Activated T-cell treated with anti-CD3 and anti-CD28 coated beads for 1 hour (primary cell): Measurements from ENCODE around the gene BCR.
"Not testable (repeated sequence)": the region's sequence is repeated elsewhere in the genome, so short reads cannot be mapped to it uniquely, and the experiment has no call there.

Source experiments
- DNase-seq: peaks from one replicate; pipeline ENCODE4 v3.0.0-alpha.2; 2020; ENCODE audit warnings: low read depth

Gene BCR

DNA sequence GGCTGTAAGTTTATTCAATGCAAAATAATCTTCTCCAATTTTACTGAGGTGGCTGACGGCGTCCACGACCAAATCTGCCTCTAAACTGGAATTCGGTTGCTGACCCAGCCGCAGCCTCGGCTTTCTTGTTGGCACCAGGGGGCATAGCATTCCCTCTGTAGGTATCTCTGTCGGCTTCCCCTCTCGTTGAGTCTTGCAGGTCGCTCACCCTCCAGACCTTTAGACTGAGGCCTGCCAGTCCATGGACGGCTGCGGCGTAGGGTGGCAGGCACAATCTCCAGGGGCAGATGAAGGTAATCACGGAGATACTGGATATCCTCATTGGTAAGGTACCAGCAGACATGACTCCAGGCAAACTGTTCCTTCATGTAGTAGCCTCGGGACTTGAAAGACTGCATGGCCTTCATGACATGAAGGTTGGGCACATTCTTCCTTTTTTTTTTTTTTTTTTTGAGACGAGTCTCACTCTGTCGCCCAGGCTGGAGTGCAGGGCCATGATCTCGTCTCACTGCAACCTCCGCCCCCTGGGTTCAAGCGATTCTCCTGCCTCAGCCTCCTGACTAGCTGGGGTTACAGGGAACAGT is 142.3 kb downstream of the BCR start:
- DNase-seq, result not testable (repeated sequence)

- not testable (repeated sequence) for DNase-seq
These were observed 143.8 kb downstream of the BCR start for GRCh38 chr22:23323960-23324688.

DNA sequence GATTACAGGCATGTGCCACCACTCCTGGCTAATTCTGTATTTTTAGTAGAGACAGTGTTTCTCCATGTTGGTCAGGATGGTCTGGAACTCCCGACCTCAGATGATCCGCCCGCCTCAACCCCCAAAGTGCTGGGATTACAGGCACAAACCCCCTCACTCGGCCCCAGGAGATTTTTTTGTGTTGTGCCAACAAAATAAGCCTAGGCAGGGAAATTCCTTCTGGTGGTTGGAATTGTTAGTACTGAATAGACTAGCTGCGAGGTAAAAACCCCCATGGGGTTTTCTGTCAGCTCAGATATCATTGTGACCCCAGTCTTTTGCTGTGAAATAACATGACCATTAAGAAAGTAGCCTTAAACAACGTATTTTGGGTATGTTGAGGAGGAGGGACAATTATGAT is 144.9 kb downstream of the BCR start:
- DNase-seq, result no peak

GRCh38 chr22:23333822-23334221 is 153.5 kb downstream of the BCR start:
- not testable (repeated sequence) for DNase-seq

- DNase-seq, result not testable (repeated sequence)
These were observed 157.4 kb downstream of the BCR start for GRCh38 chr22:23337672-23338071.

GRCh38 chr22:23341942-23342695 is 161.8 kb downstream of the BCR start:
- not testable (repeated sequence) for DNase-seq

DNA sequence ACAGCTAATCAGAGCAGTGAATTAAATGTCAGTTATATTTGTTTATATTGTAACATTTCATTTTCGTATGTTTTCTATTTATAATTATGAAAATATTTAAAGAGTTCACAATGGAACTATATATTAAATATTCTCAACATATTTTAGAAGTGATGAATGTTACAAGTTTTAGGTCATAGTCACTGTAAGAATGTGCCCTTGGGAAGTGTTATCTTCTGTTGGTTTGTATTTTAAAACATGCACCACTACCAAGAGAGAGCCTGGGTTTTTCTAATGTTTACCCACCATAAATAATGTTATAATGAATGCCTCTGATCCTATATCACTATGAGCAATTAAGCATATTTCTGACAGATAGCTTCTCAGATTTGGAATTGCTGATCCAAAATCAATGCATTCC is 171.0 kb downstream of the BCR start:
- DNase-seq, result no peak

DNA sequence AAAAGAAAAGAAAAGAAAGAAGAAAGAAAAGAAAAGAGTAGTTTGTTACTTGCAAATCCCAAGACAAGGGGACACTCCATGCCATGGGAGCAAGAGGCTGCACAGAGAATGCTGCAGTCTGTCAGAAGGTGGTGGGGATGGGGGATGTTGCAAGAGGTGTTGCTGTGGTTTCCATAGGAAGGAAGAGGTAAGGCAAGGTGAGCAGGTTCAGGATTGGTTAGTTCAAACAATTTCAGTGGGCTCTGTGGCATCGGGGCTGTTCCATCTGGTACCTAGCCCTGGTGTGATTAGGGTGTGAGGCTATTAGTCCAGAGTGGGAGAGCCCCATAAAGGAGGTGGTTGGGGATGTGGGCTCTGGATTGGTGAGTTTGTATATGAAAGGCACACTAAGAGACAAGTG is 172.7 kb downstream of the BCR start:
- no peak for DNase-seq

GRCh38 chr22:23353696-23354095 is 173.4 kb downstream of the BCR start:
- no peak for DNase-seq

DNA sequence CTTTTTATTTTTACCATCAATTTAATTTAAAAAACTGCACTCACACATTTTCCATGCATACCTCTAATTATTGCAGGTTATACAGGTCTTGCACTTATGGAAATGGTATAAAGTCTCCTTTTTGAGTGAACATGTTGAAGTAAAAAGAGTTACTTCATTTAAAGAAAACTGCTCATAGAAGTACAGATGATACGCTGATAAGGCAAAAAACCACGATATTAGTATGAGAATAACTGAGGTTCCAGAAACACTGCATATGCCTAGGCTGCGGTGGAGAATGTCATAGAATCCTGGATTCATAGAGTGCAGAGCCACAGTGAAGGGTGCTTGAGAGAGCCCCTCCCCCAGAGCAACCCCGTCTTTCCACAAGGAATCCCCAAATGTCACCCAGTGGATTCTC is 175.8 kb downstream of the BCR start:
- no peak for DNase-seq

DNA sequence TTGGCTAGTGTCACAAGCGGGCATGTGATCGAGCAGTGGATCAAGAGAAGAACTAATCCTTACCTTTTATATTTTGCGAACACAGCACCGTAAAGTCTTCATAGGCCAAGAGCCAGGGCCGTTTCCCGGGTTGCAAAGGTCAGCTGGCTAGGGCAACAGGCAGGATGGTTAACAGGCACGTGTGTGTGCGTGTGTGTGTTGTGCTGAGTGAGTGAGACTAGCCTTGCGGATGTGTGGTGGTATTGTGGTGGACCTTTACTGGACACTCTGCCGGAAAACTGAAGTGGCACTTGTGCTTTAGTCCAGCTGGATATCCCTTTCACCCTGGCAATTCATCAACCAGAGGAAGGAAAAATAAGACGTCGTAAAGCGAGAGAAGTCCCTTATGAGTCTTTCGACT is 176.7 kb downstream of the BCR start:
- DNase-seq, result no peak

GRCh38 chr22:23359583-23360123 is 179.3 kb downstream of the BCR start:
- no peak for DNase-seq

- DNase-seq, result no peak
These were observed 181.4 kb downstream of the BCR start for GRCh38 chr22:23361676-23362075.

- DNase-seq, result no peak
These were observed 183.4 kb downstream of the BCR start for GRCh38 chr22:23363683-23364082.

- DNase-seq, result no peak
These were observed 184.1 kb downstream of the BCR start for GRCh38 chr22:23364389-23364788.

DNA sequence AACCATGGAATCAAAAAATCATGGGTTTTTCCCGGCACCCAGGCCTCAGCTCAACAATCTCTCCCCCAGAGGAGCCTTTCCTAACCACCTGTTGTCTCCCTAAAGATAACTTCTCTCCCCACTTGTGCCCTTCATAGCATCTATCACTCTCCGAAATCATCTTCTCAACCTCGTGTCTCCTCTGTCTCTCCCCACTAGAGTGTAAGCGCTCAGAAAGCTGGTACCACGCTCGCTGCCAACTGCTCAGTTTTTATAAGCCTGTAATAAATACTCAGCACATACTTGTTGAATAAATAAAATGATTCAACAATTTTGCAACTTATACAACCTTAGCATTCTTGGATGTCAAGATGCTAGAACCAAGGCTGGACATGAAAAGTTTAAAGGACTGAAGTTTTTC is 185.2 kb downstream of the BCR start:
- DNase-seq, result no peak

GRCh38 chr22:23365961-23366360 is 185.7 kb downstream of the BCR start:
- DNase-seq, result no peak

GRCh38 chr22:23367196-23367595 is 186.9 kb downstream of the BCR start:
- not testable (repeated sequence) for DNase-seq
